Breast epithelium (tissue), 3 donors: Measurements from ENCODE around the gene BBX.

Source experiments
- POLR2A ChIP-seq: fragments of 450-650 bp; IDR thresholded peaks from one replicate; pipeline ENCODE4 v1.6.1; 2016; ENCODE audit warnings: antibody characterized with exemption, mild to moderate bottlenecking, moderate library complexity
- POLR2AphosphoS5 ChIP-seq, 3 donors: sonication (generic); formaldehyde crosslinking; IDR thresholded peaks; one replicate each; pipeline ENCODE4 v1.6.1; 2017; ENCODE audit warnings: antibody characterized with exemption in 3 of 3
- TF ChIP-seq, protein P1 (sequence below), 3 donors: fragments of 450-650 bp; IDR thresholded peaks; one replicate each; pipeline ENCODE4 v1.5.1; 2016 to 2017; ENCODE audit warnings: antibody characterized with exemption in 3 of 3, mild to moderate bottlenecking in 3 of 3, moderate library complexity in 3 of 3

GRCh38 chr3:107704477-107704876 is 181.7 kb downstream of the BBX start:
- TF ChIP-seq POLR2A: no peak
- TF ChIP-seq, protein P1, sequence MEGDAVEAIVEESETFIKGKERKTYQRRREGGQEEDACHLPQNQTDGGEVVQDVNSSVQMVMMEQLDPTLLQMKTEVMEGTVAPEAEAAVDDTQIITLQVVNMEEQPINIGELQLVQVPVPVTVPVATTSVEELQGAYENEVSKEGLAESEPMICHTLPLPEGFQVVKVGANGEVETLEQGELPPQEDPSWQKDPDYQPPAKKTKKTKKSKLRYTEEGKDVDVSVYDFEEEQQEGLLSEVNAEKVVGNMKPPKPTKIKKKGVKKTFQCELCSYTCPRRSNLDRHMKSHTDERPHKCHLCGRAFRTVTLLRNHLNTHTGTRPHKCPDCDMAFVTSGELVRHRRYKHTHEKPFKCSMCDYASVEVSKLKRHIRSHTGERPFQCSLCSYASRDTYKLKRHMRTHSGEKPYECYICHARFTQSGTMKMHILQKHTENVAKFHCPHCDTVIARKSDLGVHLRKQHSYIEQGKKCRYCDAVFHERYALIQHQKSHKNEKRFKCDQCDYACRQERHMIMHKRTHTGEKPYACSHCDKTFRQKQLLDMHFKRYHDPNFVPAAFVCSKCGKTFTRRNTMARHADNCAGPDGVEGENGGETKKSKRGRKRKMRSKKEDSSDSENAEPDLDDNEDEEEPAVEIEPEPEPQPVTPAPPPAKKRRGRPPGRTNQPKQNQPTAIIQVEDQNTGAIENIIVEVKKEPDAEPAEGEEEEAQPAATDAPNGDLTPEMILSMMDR (IDR thresholded peaks at IDR 0.05): no peak
- TF ChIP-seq POLR2AphosphoS5 (IDR thresholded peaks at IDR 0.05): no peak
